Right kidney (tissue), 9 donors: Measurements from ENCODE around the gene MARK1.

Experiments
- DNase-seq: peaks from one replicate; pipeline ENCODE4 v3.0.0-alpha.2; 2016
- long read RNA-seq, 8 donors: transcript quantifications; one replicate each; lab custom pipeline, GENCODE V29; 2026

The MARK1 gene
- long read RNA-seq, donor 1, full-length matches to known transcripts: 1 of 1 reads
- long read RNA-seq, donor 1, partial matches to known transcripts: 0 of 1 reads
- long read RNA-seq, donor 1, other reads (novel, unspliced or antisense): 0 of 1 reads
- long read RNA-seq, donor 2, partial matches to known transcripts: 0 of 1 reads
- long read RNA-seq, donor 2, other reads (novel, unspliced or antisense): 0 of 1 reads
- long read RNA-seq, donor 3, full-length matches to known transcripts: 1 of 1 reads
- long read RNA-seq, donor 3, partial matches to known transcripts: 0 of 1 reads
- long read RNA-seq, donor 3, other reads (novel, unspliced or antisense): 0 of 1 reads
- long read RNA-seq, donor 4, full-length matches to known transcripts: 1 of 1 reads
- long read RNA-seq, donor 4, partial matches to known transcripts: 0 of 1 reads
- long read RNA-seq, donor 4, other reads (novel, unspliced or antisense): 0 of 1 reads
- long read RNA-seq, donor 5: 0 reads
- long read RNA-seq, donor 6, full-length matches to known transcripts: 1 of 1 reads
- long read RNA-seq, donor 6, partial matches to known transcripts: 0 of 1 reads
- long read RNA-seq, donor 6, other reads (novel, unspliced or antisense): 0 of 1 reads
- long read RNA-seq, donor 7, partial matches to known transcripts: 0 of 4 reads
- long read RNA-seq, donor 7, other reads (novel, unspliced or antisense): 0 of 4 reads
- long read RNA-seq, donor 8, partial matches to known transcripts: 0 of 1 reads
- long read RNA-seq, donor 8, other reads (novel, unspliced or antisense): 0 of 1 reads

DNA sequence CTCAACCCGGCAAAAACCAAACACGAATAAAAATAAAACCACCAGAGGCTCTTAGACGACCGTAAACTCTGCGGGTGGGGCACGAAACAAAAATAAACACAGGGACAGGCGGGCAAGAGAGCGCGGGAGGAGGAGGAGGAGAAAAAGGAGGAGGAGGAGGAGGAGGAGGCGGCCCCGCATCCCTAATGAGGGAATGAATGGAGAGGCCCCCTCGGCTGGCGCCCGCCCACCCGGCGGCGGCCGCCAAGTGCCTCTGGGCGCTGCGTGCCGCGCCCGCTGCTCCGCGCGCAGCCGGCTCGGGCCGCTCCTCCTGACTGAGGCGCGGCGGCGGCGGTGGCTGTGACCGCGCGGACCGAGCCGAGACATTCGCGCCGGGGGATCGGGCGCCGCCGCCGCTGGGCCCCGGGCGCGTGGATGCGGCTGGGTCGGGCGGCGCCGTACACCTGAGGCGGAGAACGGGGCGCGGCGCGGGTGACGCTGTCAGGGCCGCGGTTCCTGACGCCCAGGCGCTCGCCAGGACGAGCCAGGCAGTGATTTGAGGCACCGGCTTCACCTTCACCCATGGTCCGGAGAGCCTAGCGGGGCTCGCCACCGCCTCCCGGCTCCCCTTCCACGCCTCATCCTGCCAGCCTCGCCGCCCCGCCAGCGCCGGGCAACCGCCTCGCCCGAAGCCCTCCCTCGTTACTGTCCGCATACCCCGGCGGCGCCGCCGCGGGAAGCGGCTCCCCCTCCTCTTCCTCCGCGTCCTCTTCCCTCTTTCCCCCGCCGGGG, at the start of gene MARK1:
MARK1 (plus strand) TSS at position 229 of the 771 bp plus-strand sequence. CDS start 687 bp downstream, outside the sequence.
- peak; percentile 89 for DNase-seq

DNA sequence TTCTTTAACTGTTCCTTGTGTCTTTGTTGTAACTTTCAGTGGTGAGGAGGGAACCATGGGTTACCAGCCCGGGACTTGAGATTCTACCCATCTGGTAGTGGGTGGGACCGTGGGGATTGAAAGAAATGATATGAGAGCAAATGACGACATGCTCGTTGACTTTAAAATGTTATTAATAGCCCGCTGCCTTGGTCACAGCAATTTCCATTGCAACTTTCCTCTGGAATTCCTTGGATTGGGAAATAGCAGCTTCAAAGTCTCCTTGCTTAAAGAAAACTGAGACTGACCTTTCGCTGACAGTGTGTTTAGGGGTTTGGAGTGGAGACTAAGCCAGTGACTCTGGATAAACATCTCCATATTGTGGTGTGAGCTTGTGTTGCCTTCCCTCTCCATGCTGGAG, 44.2 kb upstream of the MARK1 start:
- DNase-seq: no peak

GRCh38 chr1:220484135-220484534, 43.8 kb upstream of the MARK1 start:
- DNase-seq: no peak

DNA sequence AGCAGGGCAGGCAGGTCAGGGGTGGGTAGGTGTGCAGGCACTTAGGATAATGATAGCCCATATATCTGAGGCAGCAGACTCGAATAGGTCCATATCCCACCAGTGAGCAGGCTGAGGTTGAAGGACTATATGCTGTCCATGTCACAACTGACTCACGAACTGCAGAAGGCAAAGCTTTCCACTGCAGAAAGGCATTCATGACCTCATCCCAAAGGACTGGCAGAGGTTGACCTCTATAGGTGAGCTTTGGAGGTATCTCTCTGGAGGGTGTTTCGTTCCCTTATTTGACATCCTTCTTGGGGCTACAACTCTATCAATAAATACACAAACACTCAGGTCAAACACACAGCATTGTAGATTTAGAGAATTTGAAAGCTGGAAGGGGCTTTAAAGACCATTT, 42.8 kb upstream of the MARK1 start:
- DNase-seq: no peak

GRCh38 chr1:220485791-220486190, 42.1 kb upstream of the MARK1 start:
- no peak for DNase-seq

DNA sequence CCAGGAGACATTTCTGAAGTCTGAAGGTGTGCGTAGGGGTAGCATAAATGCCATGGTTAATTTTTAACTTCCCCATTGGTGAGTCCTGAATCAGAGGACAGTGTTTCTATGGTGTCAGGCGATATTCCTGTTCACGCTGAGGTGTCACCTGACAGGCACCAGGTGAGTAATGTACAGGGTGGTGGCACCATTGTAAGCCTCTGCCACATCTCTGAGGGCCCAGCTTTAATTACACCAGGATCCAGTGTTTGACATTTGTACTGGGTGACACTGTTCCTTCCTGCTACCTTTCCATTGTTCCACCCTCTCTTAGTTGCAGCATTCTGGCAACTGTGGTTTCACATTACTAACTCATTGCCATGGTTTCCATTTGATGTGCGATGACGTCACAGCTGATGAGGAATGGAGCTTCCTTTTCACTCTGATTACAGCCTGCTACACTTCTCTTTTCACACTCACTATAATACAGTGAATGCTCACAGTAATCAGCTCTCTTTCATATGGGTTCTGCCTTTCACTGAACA, 40.6 kb upstream of the MARK1 start:
- DNase-seq: peak; percentile 43

GRCh38 chr1:220491891-220492290, 36.0 kb upstream of the MARK1 start:
- DNase-seq: no peak

DNA sequence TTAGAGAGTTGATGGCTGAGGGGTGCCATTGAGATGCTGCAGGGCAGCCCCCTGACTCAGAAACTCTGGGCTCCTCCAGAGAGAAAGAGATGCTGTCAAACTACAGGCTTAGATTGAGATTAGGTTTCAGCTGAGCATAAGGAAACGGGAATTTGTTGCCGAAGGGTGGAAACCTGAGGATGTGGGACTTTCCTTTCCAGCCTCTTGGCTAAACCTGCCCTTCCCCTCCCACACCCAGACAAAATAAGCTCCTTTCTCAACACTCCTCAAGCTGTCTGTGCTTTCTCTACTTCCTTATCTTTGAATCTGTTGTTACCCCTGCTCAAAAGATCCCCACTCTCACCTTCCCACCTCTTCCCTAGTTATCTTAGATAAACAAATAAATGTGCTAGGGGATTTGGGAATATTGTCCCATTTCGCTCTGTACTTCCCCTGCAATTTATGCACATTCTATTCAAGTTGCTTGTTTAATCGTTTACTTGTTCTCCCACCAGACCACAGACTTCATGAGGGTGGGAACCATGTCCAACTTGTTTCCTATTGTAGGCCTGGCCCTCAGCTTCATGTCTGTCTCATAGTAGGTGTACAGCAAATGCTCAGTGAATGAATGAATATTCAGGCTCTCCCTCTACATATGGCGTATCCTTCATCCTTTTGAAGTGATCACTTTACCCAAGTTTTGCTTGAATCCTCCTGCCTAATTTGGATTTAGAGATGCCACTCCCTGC, 30.6 kb upstream of the MARK1 start:
- no peak for DNase-seq

GRCh38 chr1:220498188-220498587, 29.7 kb upstream of the MARK1 start:
- DNase-seq: no peak

DNA sequence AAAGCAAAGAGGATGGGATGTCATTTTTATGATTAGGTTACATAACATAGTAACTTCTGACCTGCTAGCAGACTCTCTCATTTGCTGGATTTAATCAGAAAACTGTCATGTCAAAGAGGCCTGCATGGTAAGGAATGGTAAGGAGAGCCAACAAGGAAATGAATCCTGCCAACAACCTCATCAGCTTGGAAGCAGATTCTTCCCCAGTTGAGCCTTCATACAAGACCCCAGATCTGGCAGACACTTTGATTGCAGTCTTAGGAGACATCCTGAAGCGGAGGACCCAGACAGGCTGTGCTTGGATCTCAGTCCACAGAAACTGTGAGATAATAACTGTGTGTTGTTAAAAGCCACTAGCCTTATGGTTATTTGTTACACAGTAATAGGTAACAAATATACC, 27.6 kb upstream of the MARK1 start:
- no peak for DNase-seq

GRCh38 chr1:220504329-220504728, 23.6 kb upstream of the MARK1 start:
- no peak for DNase-seq

DNA sequence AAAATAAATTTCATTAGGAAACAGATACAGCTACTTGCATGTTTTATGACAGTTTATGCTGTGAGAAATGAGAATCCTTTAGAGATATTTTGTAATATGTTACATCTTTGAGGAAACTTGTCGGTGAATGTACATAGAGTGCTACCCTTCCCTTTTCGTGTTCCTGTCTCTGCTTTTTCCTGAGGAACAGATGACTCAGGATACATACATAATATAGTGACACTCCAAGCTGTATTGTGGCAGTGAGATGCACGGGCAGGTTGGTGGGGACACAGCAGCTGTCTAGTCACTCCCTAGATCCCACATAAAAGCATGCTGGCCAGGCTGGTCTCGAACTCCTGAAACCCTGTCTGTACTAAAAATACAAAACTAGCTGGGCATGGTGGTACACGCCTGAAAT, 20.9 kb upstream of the MARK1 start:
- DNase-seq: no peak

- no peak for DNase-seq
Observed at GRCh38 chr1:220511179-220511578, 16.8 kb upstream of the MARK1 start.

DNA sequence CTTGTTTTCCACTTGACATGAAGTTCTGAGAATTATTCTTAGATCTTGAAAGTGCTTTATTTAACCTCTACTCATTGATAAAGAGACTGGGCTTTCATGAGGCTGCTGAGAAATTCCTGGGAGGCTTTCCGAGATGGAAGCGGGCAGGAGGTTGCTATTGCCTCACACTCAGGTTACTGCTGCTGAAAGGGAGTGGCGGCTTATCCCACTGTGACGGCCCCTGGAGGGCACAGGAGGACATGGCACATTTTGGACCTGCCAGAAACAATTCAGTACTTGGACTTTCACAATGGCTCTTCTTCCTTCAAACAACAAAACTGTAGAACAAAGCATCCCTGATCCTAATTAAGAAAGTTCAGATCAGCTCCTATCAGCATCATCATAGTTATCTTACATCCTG, 16.2 kb upstream of the MARK1 start:
- no peak for DNase-seq

DNA sequence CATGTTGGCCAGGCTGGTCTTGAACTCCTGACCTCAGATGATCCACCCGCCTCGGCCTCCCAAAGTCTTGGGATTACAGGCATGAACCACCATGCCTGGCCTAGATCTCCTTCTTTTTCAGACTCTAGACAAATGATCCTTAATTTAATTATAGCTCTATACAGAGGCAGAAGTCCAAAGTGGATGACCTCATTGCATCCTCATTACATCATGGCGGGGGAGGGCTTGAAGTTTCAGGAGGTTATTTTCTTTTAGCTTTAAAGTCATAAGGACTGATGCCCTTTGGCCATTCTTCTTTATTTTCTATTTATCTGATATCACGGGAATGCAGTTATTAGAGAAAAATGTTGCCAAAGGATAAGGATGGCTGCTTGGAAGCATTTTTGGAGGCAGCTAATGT, 14.1 kb upstream of the MARK1 start:
- DNase-seq: no peak

DNA sequence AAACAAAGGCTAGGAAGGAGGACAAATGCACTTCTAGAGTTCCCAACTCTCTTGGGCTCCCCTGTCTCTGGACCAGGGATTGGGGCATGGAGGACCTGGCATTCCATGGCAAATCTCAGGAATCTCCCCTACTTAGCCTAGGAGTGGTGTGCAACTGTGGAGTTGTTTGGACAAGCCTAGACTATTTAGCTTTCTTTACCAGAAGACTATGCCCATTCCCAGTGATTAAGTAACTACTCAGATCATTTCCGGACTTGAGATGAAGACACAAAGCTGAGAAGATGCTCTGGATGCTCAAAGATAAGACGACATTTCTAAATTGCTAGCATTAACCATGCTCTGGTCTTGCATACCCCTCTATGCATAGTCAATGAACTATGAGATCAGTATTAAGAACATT, 13.7 kb upstream of the MARK1 start:
- DNase-seq: no peak

GRCh38 chr1:220516014-220516721, 11.8 kb upstream of the MARK1 start:
- no peak for DNase-seq

DNA sequence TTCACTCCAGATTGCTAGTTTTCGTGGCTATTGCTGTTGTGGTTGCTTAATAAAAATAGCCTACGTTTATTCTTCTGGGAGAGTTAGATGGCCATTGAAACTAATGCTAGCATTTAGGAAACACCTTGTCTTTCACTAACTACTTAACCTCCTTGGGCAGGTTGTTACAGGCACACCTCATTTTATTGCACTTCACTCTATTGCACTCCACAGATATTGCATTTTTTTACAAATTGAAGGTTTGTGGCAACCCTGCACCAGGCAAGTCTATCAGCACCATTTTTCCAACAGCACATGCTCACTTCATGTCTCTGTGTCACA, 11.3 kb upstream of the MARK1 start:
- DNase-seq: no peak

DNA sequence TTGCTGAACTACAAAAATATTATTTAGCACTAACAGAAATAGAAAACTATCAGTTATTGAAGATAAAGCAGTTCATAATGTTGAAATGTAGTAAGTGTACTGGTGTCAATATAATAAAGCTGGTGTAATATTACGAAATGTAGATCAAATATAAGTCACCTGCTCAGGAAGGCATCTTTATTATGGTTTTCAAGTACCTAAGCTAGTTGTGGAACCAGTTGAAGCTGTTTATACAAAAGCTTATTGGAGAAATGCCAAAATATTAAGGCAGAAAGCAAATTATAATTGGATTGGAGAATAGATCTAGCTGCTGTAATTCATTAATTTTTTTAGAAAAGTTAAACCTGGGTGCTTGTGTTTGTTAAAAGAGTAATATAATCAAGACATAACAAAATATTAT, 6.2 kb upstream of the MARK1 start:
- DNase-seq: no peak

GRCh38 chr1:220526294-220526693, 1.6 kb upstream of the MARK1 start:
- no peak for DNase-seq

GRCh38 chr1:220527279-220527907, 543 bp upstream of the MARK1 start:
- peak; percentile 66 for DNase-seq
